GM21528 (cell line): ENCODE measurements around the gene RNASEH2A.

Source experiments
- ATAC-seq: cut with Tn5 transposase; IDR thresholded peaks from one replicate; pipeline ENCODE4 v1.9.1; 2021; ENCODE audit warnings: mild to moderate bottlenecking, moderate library complexity; ENCODE audit not compliant: unreplicated experiment, low FRiP score

Gene RNASEH2A

DNA sequence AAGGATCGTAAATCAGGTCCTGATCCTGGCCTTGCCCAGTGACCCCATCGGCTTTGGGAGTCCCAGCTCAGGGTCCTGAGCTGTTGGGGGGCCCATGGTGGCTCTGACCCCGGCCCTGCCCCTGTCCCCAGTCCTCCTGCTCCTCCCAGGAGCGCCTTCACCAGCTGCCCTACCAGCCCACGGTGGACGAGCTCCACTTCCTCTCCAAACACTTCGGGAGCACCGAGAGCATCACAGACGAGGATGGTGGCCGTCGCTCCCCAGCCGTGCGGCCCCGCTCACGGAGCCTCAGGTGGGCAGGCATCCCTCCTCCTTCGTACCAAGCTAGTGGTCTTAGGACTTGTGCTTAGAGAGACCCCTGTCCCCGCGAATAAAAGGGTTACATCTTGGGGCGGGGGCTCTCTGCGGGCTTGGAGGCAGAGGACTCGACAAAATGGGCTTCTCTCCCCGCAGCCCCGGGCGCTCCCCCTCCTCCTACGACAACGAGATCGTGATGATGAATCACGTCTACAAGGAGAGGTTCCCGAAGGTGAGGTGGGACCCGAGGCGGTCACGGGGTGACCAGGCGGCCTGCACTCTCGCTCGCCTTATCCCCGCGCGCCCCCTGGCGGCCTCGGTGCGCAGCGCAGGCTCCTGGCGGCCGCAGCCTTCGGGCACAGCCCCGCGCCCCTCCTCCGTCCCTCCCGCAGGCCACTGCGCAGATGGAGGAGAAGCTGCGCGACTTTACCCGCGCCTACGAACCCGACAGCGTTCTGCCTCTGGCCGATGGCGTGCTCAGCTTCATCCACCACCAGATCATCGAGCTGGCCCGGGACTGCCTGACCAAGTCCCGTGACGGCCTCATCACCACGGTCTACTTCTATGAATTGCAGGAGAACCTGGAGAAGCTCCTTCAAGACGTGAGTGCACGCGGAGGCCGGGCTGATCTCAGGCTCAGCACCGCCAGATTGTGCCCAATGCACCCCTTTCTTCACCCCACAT, 41.1 kb downstream of the RNASEH2A start:
- ATAC-seq: peak; percentile 63

- ATAC-seq: no peak
Observed at GRCh38 chr19:12856653-12857052, 50.3 kb downstream of the RNASEH2A start.

- ATAC-seq: no peak
Observed at GRCh38 chr19:12858041-12858928, 51.9 kb downstream of the RNASEH2A start.

GRCh38 chr19:12859546-12859945, 53.2 kb downstream of the RNASEH2A start:
- no peak for ATAC-seq
